ENCODE results near the gene PTP4A2. TPM values are rescaled to one million over a fixed set of nuclear protein-coding genes. Genes with fewer than 3 reads are reported as not detected.

Gene PTP4A2
- total and polyA plus RNA-seq, 2 of the 8 experiments (the other 6 are each of a cell fraction or from before 2014, with no cell fraction given) = 87.4 to 214 TPM

- Histone ChIP-seq H3K14ac (ENCODE audit: insufficient read length) (no peak overlapping the region), H4K5ac (ENCODE audit: insufficient read length, low read depth, low read length) (no peak overlapping the region), H2BK20ac (ENCODE audit: low read length) (no peak overlapping the region), H4K8ac (ENCODE audit: extremely low read depth, insufficient read depth, low read length) (no peak overlapping the region), H3K4ac (replicated peaks; ENCODE audit: insufficient read length, low read depth, low read length) (no peak overlapping the region), H3K27ac (ENCODE audit: low read depth, low read length) (no peak overlapping the region), H3K9me3 (ENCODE audit: insufficient read depth in 2 of 2, low read depth in 1 of 2, low read length in 1 of 2) (no peaks in the 10 kb centered on the region), H2BK15ac (ENCODE audit: low read length) (no peak overlapping the region), H4K20me1 (replicated peaks in 1 of 2; ENCODE audit: control insufficient read depth in 1 of 2, insufficient read depth in 2 of 2, low read length in 2 of 2) (no peaks in the 10 kb centered on the region), H3K9ac (replicated peaks in 1 of 4; ENCODE audit: extremely low read depth in 1 of 4, low read depth in 3 of 4, low read length in 3 of 4) (no peak overlapping the region), H3K18ac (ENCODE audit: extremely low read depth, low read length) (no peak overlapping the region), H2BK5ac (ENCODE audit: low read depth, low read length) (no peak overlapping the region), H3K27me3 (replicated peaks in 1 of 4; ENCODE audit: control insufficient read depth in 3 of 4, extremely low read depth in 1 of 4, insufficient read depth in 3 of 4, low read length in 3 of 4) (no peaks in the 10 kb centered on the region), H2BK12ac (ENCODE audit: low read depth, low read length) (no peak overlapping the region), H3K4me1 (replicated peaks in 1 of 4; ENCODE audit: control insufficient read depth in 3 of 4, insufficient read depth in 4 of 4, low read length in 3 of 4) (no peaks in the 10 kb centered on the region), H2AK5ac (ENCODE audit: low read depth, low read length) (no peak overlapping the region), H4K91ac (replicated peaks; ENCODE audit: insufficient read length, low read length) (no peak overlapping the region), H3K79me2 (ENCODE audit: control insufficient read depth in 1 of 2, insufficient read depth in 2 of 2, low read length in 2 of 2) (no peaks in the 10 kb centered on the region), H3K4me3 (ENCODE audit: extremely low read depth in 1 of 4, insufficient read depth in 2 of 4, low read depth in 3 of 4, low read length in 4 of 4) (no peak overlapping the region), H3K79me1 (ENCODE audit: low read depth, low read length) (no peaks in the 10 kb centered on the region), H3K23me2 (ENCODE audit: low read depth, low read length) (no peaks in the 10 kb centered on the region), H3K23ac (ENCODE audit: insufficient read length) (no peak overlapping the region), H3K4me2 (ENCODE audit: insufficient read depth in 1 of 2, low read depth in 2 of 2, low read length in 2 of 2) (no peak overlapping the region), H3K36me3 (ENCODE audit: control insufficient read depth in 2 of 4, insufficient read depth in 4 of 4, low read length in 3 of 4) (no peaks in the 10 kb centered on the region), H2AFZ (ENCODE audit: low read length) (no peak overlapping the region), H3K56ac (replicated peaks; ENCODE audit: insufficient read length, low read depth, low read length) (no peak overlapping the region), H2BK120ac (replicated peaks; ENCODE audit: low read depth, low read length) (no peak overlapping the region)
- 92% methylated on average over 11 of the region's 11 CpGs; no CpG with 5 or more reads in 1 of the 2 experiments for WGBS, 2 experiments (ENCODE audit: extremely low coverage in 1 of 2, insufficient coverage in 1 of 2, insufficient read length in 1 of 2, insufficient replicate concordance in 2 of 2, low coverage in 1 of 2, low lambda C conversion rate in 2 of 2, missing lambda C conversion rate in 1 of 2)
- ChIA-PET POLR2A (ENCODE audit: partially characterized antibody) (no interaction called here), CTCF (ENCODE audit: partially characterized antibody) (interaction anchor here (1.0 kb wide), 1 partner anchor 263 kb away, joined by 4 read pairs; no protein-coding TSS in a partner anchor)
- TF ChIP-seq ZNF274 (IDR thresholded peaks at IDR 0.05; ENCODE audit: borderline replicate concordance, extremely low read depth, low read length) (no peak), YY1 (IDR thresholded peaks at IDR 0.05; ENCODE audit: low read depth, low read length) (no peak), USF2 (IDR thresholded peaks at IDR 0.05; ENCODE audit: low read length) (no peak), SP2 (IDR thresholded peaks at IDR 0.05; ENCODE audit: low read length) (no peak), HDAC2 (IDR thresholded peaks at IDR 0.05; ENCODE audit: borderline replicate concordance in 1 of 2, low read depth in 2 of 2, low read length in 2 of 2) (no peak)
- FAIRE-seq (no peak), DNase-seq (ENCODE audit: low read depth in 1 of 2, low spot score in 2 of 2) (no peak)
Measured at GRCh38 chr1:31875636-31876236, 62.4 kb downstream of the PTP4A2 start.
